Esophagus squamous epithelium (tissue), 4 donors: ENCODE measurements around the gene FRA10AC1.

ENCODE experiments used
- POLR2A ChIP-seq, 4 donors: fragments of 450-650 bp; IDR thresholded peaks; one replicate each; pipeline ENCODE4 v1.6.1; 2017; ENCODE audit warnings: antibody characterized with exemption in 4 of 4, mild to moderate bottlenecking in 4 of 4, moderate library complexity in 3 of 4
- TF ChIP-seq, protein P1 (sequence below), 6 experiments: fragments of 450-650 bp in 4 of 6; fragments of 200-600 bp in 2 of 6; sonication (generic) in 2 of 6; IDR thresholded peaks; one replicate each; pipeline ENCODE4 v1.5.1; 2016 to 2019; ENCODE audit warnings: antibody characterized with exemption in 6 of 6, mild to moderate bottlenecking in 4 of 6, moderate library complexity in 4 of 6

DNA sequence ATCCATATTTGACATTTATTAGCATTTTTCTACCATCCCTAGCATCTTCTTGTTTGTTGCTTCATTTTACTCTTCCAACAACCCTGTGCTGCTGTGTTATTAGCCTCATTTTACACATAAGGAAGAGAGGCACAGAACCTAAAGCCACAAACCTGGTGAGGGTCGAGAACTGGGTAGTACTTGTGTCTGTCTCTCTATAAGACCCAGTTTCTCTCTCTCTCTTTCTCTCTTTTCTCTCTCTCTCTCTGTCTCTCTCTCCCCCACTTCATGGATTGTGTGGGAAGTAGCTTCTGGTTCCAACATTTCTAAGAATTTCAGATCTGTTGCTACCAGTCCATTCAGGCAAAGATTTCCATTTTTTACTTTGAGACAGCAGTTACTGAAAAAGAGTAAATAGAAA lies 1.4 kb upstream of the FRA10AC1 start:
- TF ChIP-seq, protein P1, sequence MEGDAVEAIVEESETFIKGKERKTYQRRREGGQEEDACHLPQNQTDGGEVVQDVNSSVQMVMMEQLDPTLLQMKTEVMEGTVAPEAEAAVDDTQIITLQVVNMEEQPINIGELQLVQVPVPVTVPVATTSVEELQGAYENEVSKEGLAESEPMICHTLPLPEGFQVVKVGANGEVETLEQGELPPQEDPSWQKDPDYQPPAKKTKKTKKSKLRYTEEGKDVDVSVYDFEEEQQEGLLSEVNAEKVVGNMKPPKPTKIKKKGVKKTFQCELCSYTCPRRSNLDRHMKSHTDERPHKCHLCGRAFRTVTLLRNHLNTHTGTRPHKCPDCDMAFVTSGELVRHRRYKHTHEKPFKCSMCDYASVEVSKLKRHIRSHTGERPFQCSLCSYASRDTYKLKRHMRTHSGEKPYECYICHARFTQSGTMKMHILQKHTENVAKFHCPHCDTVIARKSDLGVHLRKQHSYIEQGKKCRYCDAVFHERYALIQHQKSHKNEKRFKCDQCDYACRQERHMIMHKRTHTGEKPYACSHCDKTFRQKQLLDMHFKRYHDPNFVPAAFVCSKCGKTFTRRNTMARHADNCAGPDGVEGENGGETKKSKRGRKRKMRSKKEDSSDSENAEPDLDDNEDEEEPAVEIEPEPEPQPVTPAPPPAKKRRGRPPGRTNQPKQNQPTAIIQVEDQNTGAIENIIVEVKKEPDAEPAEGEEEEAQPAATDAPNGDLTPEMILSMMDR (IDR thresholded peaks at IDR 0.05): no peak
- TF ChIP-seq POLR2A (IDR thresholded peaks at IDR 0.05): no peak
